H1 (cell line): ENCODE data around the gene NOL3. TPM values are rescaled to one million over a fixed set of nuclear protein-coding genes. Genes with fewer than 3 reads are reported as not detected.

ENCODE experiments used
- CTCF ChIA-PET: fragments of 300-600 bp; sonication (Branson Sonifier 250); formaldehyde crosslinking; loops from one replicate; lab custom pipeline; 2021; ENCODE audit not compliant: partially characterized antibody; lab: Charles Lee
- POLR2A ChIA-PET: fragments of 300-600 bp; sonication (Branson Sonifier 250); formaldehyde crosslinking; loops from one replicate; lab custom pipeline; 2021; ENCODE audit warnings: inconsistent platforms; ENCODE audit not compliant: partially characterized antibody; lab: Charles Lee
- DNase-seq, 2 experiments: peaks; one replicate each; pipeline versions ENCODE4 v3.0.0 to v3.0.0-alpha.2; 2010 to 2022; ENCODE audit warnings: low spot score in 2 of 2, low read depth in 1 of 2, mixed read lengths in 1 of 2
- FAIRE-seq: peaks from 2 replicates; lab custom pipeline; 2011; peaks lifted over from hg19 to GRCh38; lab: Jason Lieb, UNC
- H2AFZ ChIP-seq: 2 replicates; pipeline ENCODE4 v1.8.1; 2012; ENCODE audit warnings: low read length, inconsistent platforms
- H2AK5ac ChIP-seq: 2 replicates; pipeline ENCODE4 v1.6.1; 2013; ENCODE audit warnings: low read depth, low read length
- H2BK120ac ChIP-seq: replicated peaks from 2 replicates; pipeline ENCODE3; 2013; ENCODE audit warnings: low read depth, low read length, inconsistent platforms
- H2BK12ac ChIP-seq: 2 replicates; pipeline ENCODE4 v1.6.1; 2013; ENCODE audit warnings: low read depth, low read length
- H2BK15ac ChIP-seq: 2 replicates; pipeline ENCODE4 v1.6.1; 2013; ENCODE audit warnings: low read length
- H2BK20ac ChIP-seq: 2 replicates; pipeline ENCODE4 v1.6.1; 2013; ENCODE audit warnings: low read length
- H2BK5ac ChIP-seq: 2 replicates; pipeline ENCODE4 v1.6.1; 2013; ENCODE audit warnings: low read depth, low read length
- H3K14ac ChIP-seq: 2 replicates; pipeline ENCODE4 v1.6.1; 2013; ENCODE audit warnings: inconsistent platforms; ENCODE audit not compliant: insufficient read length
- H3K18ac ChIP-seq: 2 replicates; pipeline ENCODE4 v1.6.1; 2013; ENCODE audit warnings: low read length; ENCODE audit errors: extremely low read depth
- H3K23ac ChIP-seq: 2 replicates; pipeline ENCODE4 v1.6.1; 2013; ENCODE audit warnings: inconsistent platforms; ENCODE audit not compliant: insufficient read length
- H3K23me2 ChIP-seq: 2 replicates; pipeline ENCODE4 v1.6.1; 2013; ENCODE audit warnings: low read depth, low read length
- H3K27ac ChIP-seq: 2 replicates; pipeline ENCODE4 v1.6.1; 2011; ENCODE audit warnings: low read depth, low read length, inconsistent platforms
- H3K27me3 ChIP-seq, 4 experiments: replicated peaks in 1 of 4; 1 replicate in 1 of 4; 2 replicates in 3 of 4; pipeline versions ENCODE4 v1.6.1 to v1.8.1; 2011 to 2013; ENCODE audit warnings: low read length in 3 of 4, mild to moderate bottlenecking in 3 of 4, inconsistent platforms in 2 of 4, mixed read lengths in 2 of 4, moderate library complexity in 1 of 4; ENCODE audit not compliant: control insufficient read depth in 3 of 4, insufficient read depth in 3 of 4; ENCODE audit errors: extremely low read depth in 1 of 4
- H3K36me3 ChIP-seq, 4 experiments: 2 replicates each; pipeline versions ENCODE4 v1.6.1 to v1.8.1; 2011 to 2013; ENCODE audit warnings: mild to moderate bottlenecking in 4 of 4, low read length in 3 of 4, moderate library complexity in 2 of 4, control low read depth in 1 of 4, inconsistent platforms in 1 of 4; ENCODE audit not compliant: insufficient read depth in 4 of 4, control insufficient read depth in 2 of 4
- H3K4ac ChIP-seq: replicated peaks from 2 replicates; pipeline ENCODE3; 2013; ENCODE audit warnings: low read length, low read depth, mixed read lengths, inconsistent platforms; ENCODE audit not compliant: insufficient read length
- H3K4me1 ChIP-seq, 4 experiments: replicated peaks in 1 of 4; 1 replicate in 1 of 4; 2 replicates in 3 of 4; pipeline versions ENCODE4 v1.6.1 to v1.8.1; 2011 to 2013; ENCODE audit warnings: low read length in 3 of 4, inconsistent platforms in 2 of 4, mixed read lengths in 1 of 4; ENCODE audit not compliant: insufficient read depth in 4 of 4, control insufficient read depth in 3 of 4
- H3K4me2 ChIP-seq, 2 experiments: 2 replicates each; pipeline versions ENCODE4 v1.6.1 to v1.8.1; 2011 to 2013; ENCODE audit warnings: low read depth in 2 of 2, low read length in 2 of 2, control low read depth in 1 of 2, inconsistent platforms in 1 of 2, mild to moderate bottlenecking in 1 of 2; ENCODE audit not compliant: insufficient read depth in 1 of 2
- H3K4me3 ChIP-seq, 4 experiments: fragments of 200-600, 300-600 bp in 1 of 4; sonication (generic), shearing (Covaris generic), sonication (Bioruptor Twin) in 1 of 4; 2 replicates each; pipeline versions ENCODE4 v1.5.1 to v1.8.1; 2011 to 2016; ENCODE audit warnings: low read length in 4 of 4, low read depth in 3 of 4, control low read depth in 2 of 4, inconsistent platforms in 2 of 4, mild to moderate bottlenecking in 2 of 4, mixed read lengths in 1 of 4, moderate library complexity in 1 of 4; ENCODE audit not compliant: insufficient read depth in 2 of 4; ENCODE audit errors: extremely low read depth in 1 of 4
- H3K56ac ChIP-seq: replicated peaks from 2 replicates; pipeline ENCODE3; 2013; ENCODE audit warnings: low read depth, mild to moderate bottlenecking, mixed read lengths, low read length, inconsistent platforms; ENCODE audit not compliant: insufficient read length
- H3K79me1 ChIP-seq: 2 replicates; pipeline ENCODE4 v1.6.1; 2013; ENCODE audit warnings: low read depth, low read length, control low read depth
- H3K79me2 ChIP-seq, 2 experiments: 2 replicates each; pipeline versions ENCODE4 v1.6.1 to v1.8.1; 2012 to 2013; ENCODE audit warnings: low read length in 2 of 2, mild to moderate bottlenecking in 2 of 2, inconsistent platforms in 1 of 2; ENCODE audit not compliant: insufficient read depth in 2 of 2, control insufficient read depth in 1 of 2
- H3K9ac ChIP-seq, 4 experiments: replicated peaks in 1 of 4; 1 replicate in 1 of 4; 2 replicates in 3 of 4; pipeline versions ENCODE4 v1.6.1 to v1.8.1; 2011 to 2013; ENCODE audit warnings: low read depth in 3 of 4, low read length in 3 of 4, control low read depth in 2 of 4, mild to moderate bottlenecking in 2 of 4, moderate library complexity in 2 of 4, inconsistent platforms in 1 of 4; ENCODE audit errors: extremely low read depth in 1 of 4
- H3K9me3 ChIP-seq, 2 experiments: 2 replicates each; pipeline versions ENCODE4 v1.6.1 to v1.8.1; 2012 to 2013; ENCODE audit warnings: mild to moderate bottlenecking in 2 of 2, moderate library complexity in 2 of 2, control low read depth in 1 of 2, inconsistent platforms in 1 of 2, low read depth in 1 of 2, low read length in 1 of 2, mixed read lengths in 1 of 2; ENCODE audit not compliant: insufficient read depth in 2 of 2
- H4K20me1 ChIP-seq, 2 experiments: replicated peaks in 1 of 2; 2 replicates each; pipeline versions ENCODE3 to v1.8.1; 2011 to 2013; ENCODE audit warnings: inconsistent platforms in 2 of 2, low read length in 2 of 2, mild to moderate bottlenecking in 1 of 2; ENCODE audit not compliant: insufficient read depth in 2 of 2, control insufficient read depth in 1 of 2
- H4K5ac ChIP-seq: 2 replicates; pipeline ENCODE4 v1.6.1; 2013; ENCODE audit warnings: low read length, low read depth, mixed read lengths, inconsistent platforms; ENCODE audit not compliant: insufficient read length
- H4K8ac ChIP-seq: 2 replicates; pipeline ENCODE4 v1.8.0; 2013; ENCODE audit warnings: mild to moderate bottlenecking, moderate library complexity, low read length, inconsistent platforms; ENCODE audit not compliant: insufficient read depth; ENCODE audit errors: extremely low read depth
- H4K91ac ChIP-seq: replicated peaks from 2 replicates; pipeline ENCODE3; 2013; ENCODE audit warnings: low read length, mixed read lengths, inconsistent platforms; ENCODE audit not compliant: insufficient read length
- E2F6 ChIP-seq: IDR thresholded peaks from 2 replicates; pipeline ENCODE4 v1.6.1; 2012; ENCODE audit warnings: inconsistent platforms
- EGR1 ChIP-seq: IDR thresholded peaks from 2 replicates; pipeline ENCODE4 v1.6.1; 2011; ENCODE audit warnings: low read depth, low read length, borderline replicate concordance
- GABPA ChIP-seq: IDR thresholded peaks from 2 replicates; pipeline ENCODE4 v1.6.1; 2011; ENCODE audit warnings: mild to moderate bottlenecking, low read length, moderate library complexity, borderline replicate concordance; ENCODE audit not compliant: insufficient read depth
- JUND ChIP-seq: IDR thresholded peaks from 2 replicates; pipeline ENCODE4 v1.6.1; 2011; ENCODE audit warnings: mild to moderate bottlenecking, improper control_type of control experiment, low read length
- SRF ChIP-seq: IDR thresholded peaks from 2 replicates; pipeline ENCODE4 v1.6.1; 2011; ENCODE audit warnings: mild to moderate bottlenecking, low read depth, low read length, moderate library complexity
- WGBS, 2 experiments: shearing (Covaris generic) in 1 of 2; methylation state at CpG; one replicate each; pipeline versions ENCODE4 v1.1.6 to v1.1.7; 2013 to 2015; ENCODE audit warnings: low lambda C conversion rate in 2 of 2, mixed read lengths in 2 of 2, inconsistent platforms in 1 of 2, low coverage in 1 of 2, missing lambda C conversion rate in 1 of 2; ENCODE audit not compliant: insufficient replicate concordance in 2 of 2, insufficient coverage in 1 of 2, insufficient read length in 1 of 2; ENCODE audit errors: extremely low coverage in 1 of 2, missing lambda C conversion rate in 1 of 2; 5-methylcytosine and 5-hydroxymethylcytosine counted together
- polyA plus RNA-seq, 7 experiments: library from polyadenylated mRNA; depleted of rRNA in 3 of 7; stranded (reverse) in 5 of 7; unstranded in 2 of 7; fragments of >200 nt in 5 of 7; fragments of 200-250 nt in 2 of 7; gene quantifications; 1 replicate in 5 of 7; 2 replicates in 1 of 7; 4 replicates in 1 of 7; pipeline versions ENCODE4 v1.2.1 to v1.2.3, GENCODE V29; 2011 to 2013; ENCODE audit warnings: missing spikeins in 2 of 7, mixed read lengths in 2 of 7
- total RNA-seq: library from RNA; stranded (reverse); fragmentation: NEBNext Ultra II Directional; extraction: Animal tissue kit (Norgen Biotek cat#: 25700); gene quantifications from 2 replicates; pipeline ENCODE4 v1.2.1, GENCODE V29; 2021
- TF ChIP-seq, protein P1 (sequence below): IDR thresholded peaks from 2 replicates; pipeline ENCODE4 v1.6.1; 2011; ENCODE audit warnings: low read depth, mild to moderate bottlenecking, low read length; ENCODE audit not compliant: insufficient read depth

NOL3 gene
- total and polyA plus RNA-seq, 2 of the 8 experiments (the other 6 are each of a cell fraction or from before 2014, with no cell fraction given): 2.2 to 4.6 TPM

- 1% methylated on average over 77 of the region's 77 CpGs; no CpG with 5 or more reads in 1 of the 2 experiments for WGBS, 2 experiments
- Histone ChIP-seq H2BK15ac (peak within 1 kb of the TSS; percentile 61; the same call in 1 of the 2 replicates), H3K4me1 (peaks cover 0 to 19% (median 11%) of the 10 kb centered on the region in 4 experiments; a peak in 5 of 7 replicates), H3K23me2 (peaks cover 13% of the 10 kb centered on the region; the same call in 1 of the 2 replicates), H3K79me1 (no peaks in the 10 kb centered on the region), H3K56ac (peak within 1 kb of the TSS; percentile 95), H2BK5ac (peak within 1 kb of the TSS; percentile 95), H3K27ac (peak within 1 kb of the TSS; percentile 98), H3K9me3 (no peaks in the 10 kb centered on the region), H2BK120ac (no peak within 1 kb of the TSS), H3K4me2 (peak within 1 kb of the TSS; percentile 67 to 92), H3K27me3 (peaks cover 8 to 34% (median 20%) of the 10 kb centered on the region in 4 experiments), H2BK12ac (peak within 1 kb of the TSS; percentile 35; the same call in 1 of the 2 replicates), H3K14ac (no peak within 1 kb of the TSS), H4K20me1 (peaks cover 2 to 24% of the 10 kb centered on the region in 2 experiments), H3K4ac (peak within 1 kb of the TSS; percentile 85), H3K79me2 (peaks cover 0 to 5% of the 10 kb centered on the region in 2 experiments; a peak in 1 of 4 replicates), H2AK5ac (no peak within 1 kb of the TSS), H2BK20ac (no peak within 1 kb of the TSS), H3K9ac (peak within 1 kb of the TSS; percentile 53 to 96 (median 88)), H3K4me3 (peak within 1 kb of the TSS; percentile 73 to 90 (median 85)), H2AFZ (peak within 1 kb of the TSS; percentile 17; the same call in 1 of the 2 replicates), H3K23ac (no peak within 1 kb of the TSS), H3K36me3 (no peaks in the 10 kb centered on the region; a peak in 1 of 8 replicates), H4K8ac (peak within 1 kb of the TSS; percentile 91), H4K91ac (peak within 1 kb of the TSS; percentile 90), H4K5ac (peak within 1 kb of the TSS; percentile 96), H3K18ac (peak within 1 kb of the TSS; percentile 95)
- FAIRE-seq: peak; percentile 94
- ChIA-PET POLR2A (interaction anchor here (1.0 to 4.0 kb wide), 10 partner anchors 10 to 63 kb away, joined by 3 to 19 read pairs (median 5); partner anchors contain the start of genes B3GNT9, HSF4 and NOL3), CTCF (interaction anchor here (1.1 to 9.3 kb wide), 13 partner anchors 10 to 231 kb away, joined by 3 to 151 read pairs (median 7); partner anchors contain the start of genes ELMO3, FBXL8, HSF4 and NOL3)
- DNase-seq: peak; percentile 87 to 95
- 0 out of 2 replicates have a peak, but pooled peaks have one; percentile 22 for TF ChIP-seq E2F6
- peak; percentile 86; the same call in 1 of the 2 replicates for TF ChIP-seq EGR1
- 0 out of 2 replicates have a peak, but pooled peaks have one; percentile 30 for TF ChIP-seq JUND
- TF ChIP-seq GABPA: no peak
- TF ChIP-seq, protein P1, sequence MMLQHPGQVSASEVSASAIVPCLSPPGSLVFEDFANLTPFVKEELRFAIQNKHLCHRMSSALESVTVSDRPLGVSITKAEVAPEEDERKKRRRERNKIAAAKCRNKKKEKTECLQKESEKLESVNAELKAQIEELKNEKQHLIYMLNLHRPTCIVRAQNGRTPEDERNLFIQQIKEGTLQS: no peak
- TF ChIP-seq SRF: no peak
Measured at GRCh38 chr16:67183627-67184452, 13.5 kb downstream of the NOL3 start, which contains the start of gene MATCAP1. MATCAP1 (minus strand) TSS chr16:67183963; CDS start chr16:67180610, 3,353 bp downstream.
